GM21528 (cell line): ENCODE data around the gene DMKN.

Source experiments
- ATAC-seq: cut with Tn5 transposase; IDR thresholded peaks from one replicate; pipeline ENCODE4 v1.9.1; 2021; ENCODE audit warnings: mild to moderate bottlenecking, moderate library complexity; ENCODE audit not compliant: unreplicated experiment, low FRiP score

The DMKN gene

GRCh38 chr19:35549879-35550523 is 36.6 kb upstream of the DMKN start:
- ATAC-seq = no peak

GRCh38 chr19:35549174-35549788 is 35.8 kb upstream of the DMKN start:
- ATAC-seq = no peak

- ATAC-seq = no peak
Observed at GRCh38 chr19:35546532-35546931, 33.1 kb upstream of the DMKN start.

GRCh38 chr19:35545855-35546381 is 32.5 kb upstream of the DMKN start:
- no peak for ATAC-seq

GRCh38 chr19:35545001-35545854 is 31.8 kb upstream of the DMKN start, which contains the start of gene TMEM147:
Gene TMEM147 (plus strand): TSS chr19:35545626. CDS start chr19:35545740, 114 bp downstream.
- ATAC-seq = no peak

GRCh38 chr19:35544110-35544802 is 30.8 kb upstream of the DMKN start:
- ATAC-seq = no peak

GRCh38 chr19:35543280-35544109 is 30.0 kb upstream of the DMKN start:
- no peak for ATAC-seq

GRCh38 chr19:35542209-35542608 is 28.8 kb upstream of the DMKN start:
- ATAC-seq = no peak

GRCh38 chr19:35540356-35540927 is 27.0 kb upstream of the DMKN start:
- no peak for ATAC-seq

GRCh38 chr19:35539850-35540249 is 26.4 kb upstream of the DMKN start:
- ATAC-seq = no peak

- ATAC-seq = no peak
Observed at GRCh38 chr19:35539314-35539713, 25.9 kb upstream of the DMKN start.

GRCh38 chr19:35534803-35535480 is 21.5 kb upstream of the DMKN start:
- ATAC-seq = no peak

GRCh38 chr19:35533822-35534392 is 20.5 kb upstream of the DMKN start:
- ATAC-seq = no peak

GRCh38 chr19:35533201-35533821 is 19.9 kb upstream of the DMKN start, which contains the start of gene GAPDHS:
Gene GAPDHS (plus strand): TSS chr19:35533456. CDS start chr19:35533528, 72 bp downstream.
- ATAC-seq = no peak

- no peak for ATAC-seq
Observed at GRCh38 chr19:35531291-35531690, 17.8 kb upstream of the DMKN start.

GRCh38 chr19:35529241-35530218 is 16.1 kb upstream of the DMKN start:
- ATAC-seq = no peak
